Kidney (tissue), 14 donors: ENCODE results near the gene LYPD4. TPM values are rescaled to one million over a fixed set of nuclear protein-coding genes. Genes with fewer than 3 reads are reported as not detected.

Source experiments
- DNase-seq, 5 donors: peaks; one replicate each; pipeline ENCODE4 v3.0.0-alpha.2; 2013 to 2020
- FAIRE-seq: peaks from 2 replicates; lab custom pipeline; 2012; peaks lifted over from hg19 to GRCh38; lab: Jason Lieb, UNC
- H3K27ac ChIP-seq, 2 donors: one replicate each; pipeline ENCODE4 v1.7.0; 2013; ENCODE audit warnings: low read depth in 2 of 2, low read length in 2 of 2, inconsistent platforms in 1 of 2
- H3K27me3 ChIP-seq: one replicate; pipeline ENCODE4 v1.7.1; 2013; ENCODE audit warnings: low read length, inconsistent platforms; ENCODE audit not compliant: control insufficient read depth, insufficient read depth
- H3K36me3 ChIP-seq, 3 donors: one replicate each; pipeline versions ENCODE4 v1.7.0 to v1.7.1; 2013; ENCODE audit warnings: low read length in 3 of 3, control low read depth in 1 of 3, inconsistent platforms in 1 of 3; ENCODE audit not compliant: insufficient read depth in 3 of 3, control insufficient read depth in 2 of 3
- H3K4me1 ChIP-seq, 3 donors: one replicate each; pipeline versions ENCODE4 v1.7.0 to v1.7.1; 2013; ENCODE audit warnings: low read length in 3 of 3, inconsistent platforms in 1 of 3, low read depth in 1 of 3; ENCODE audit not compliant: control insufficient read depth in 2 of 3, insufficient read depth in 2 of 3
- H3K4me3 ChIP-seq, 3 donors: one replicate each; pipeline versions ENCODE4 v1.7.0 to v1.8.1; 2013; ENCODE audit warnings: low read length in 3 of 3, control low read depth in 1 of 3, inconsistent platforms in 1 of 3
- H3K9ac ChIP-seq, 3 donors: one replicate each; pipeline versions ENCODE4 v1.7.0 to v1.7.1; 2013; ENCODE audit warnings: low read length in 3 of 3, control low read depth in 1 of 3, inconsistent platforms in 1 of 3
- H3K9me3 ChIP-seq, 3 donors: one replicate each; pipeline versions ENCODE4 v1.7.0 to v1.7.1; 2013; ENCODE audit warnings: low read length in 3 of 3, control low read depth in 1 of 3, inconsistent platforms in 1 of 3; ENCODE audit not compliant: control insufficient read depth in 2 of 3, insufficient read depth in 1 of 3
- CTCF ChIP-seq: IDR thresholded peaks from 3 replicates; pipeline ENCODE4 v1.5.1; 2012; ENCODE audit warnings: mild to moderate bottlenecking, moderate library complexity, borderline replicate concordance; ENCODE audit not compliant: insufficient read depth; ENCODE audit errors: extremely low read depth
- intact Hi-C: fragments of 100-400 bp; cut with DNase I; formaldehyde crosslinking; loops from one replicate; pipeline ENCODE4 v1.11.1; 2022
- polyA plus RNA-seq: library from polyadenylated mRNA; stranded (reverse); fragments of 350-450 nt; fragmentation: Illumina TruSeq; extraction: RNeasy Lipid Tissue Mini Kit (QIAGEN cat#74804); gene quantifications from one replicate; pipeline ENCODE4 v1.2.3, GENCODE V29; 2014; ENCODE audit warnings: low read depth, low replicate concordance; ENCODE audit not compliant: insufficient read depth
- total RNA-seq: library from RNA; stranded (reverse); fragmentation: NEBNext Ultra II Directional; extraction: Animal tissue kit (Norgen Biotek cat#: 25700); gene quantifications from one replicate; pipeline ENCODE4 v1.2.1, GENCODE V29; 2021
- donor health status: control.
- donor health status: control.
- donor health status: control.
- donor health status: control.
- donor health status: control.
- donor health status: DM: yes; HTN: yes; CAD: no.
- donor health status: Normal renal cell carcinoma (clear cell type).

Gene LYPD4
- total and polyA plus RNA-seq, 2 donors from 2014 or later, result not detected

DNA sequence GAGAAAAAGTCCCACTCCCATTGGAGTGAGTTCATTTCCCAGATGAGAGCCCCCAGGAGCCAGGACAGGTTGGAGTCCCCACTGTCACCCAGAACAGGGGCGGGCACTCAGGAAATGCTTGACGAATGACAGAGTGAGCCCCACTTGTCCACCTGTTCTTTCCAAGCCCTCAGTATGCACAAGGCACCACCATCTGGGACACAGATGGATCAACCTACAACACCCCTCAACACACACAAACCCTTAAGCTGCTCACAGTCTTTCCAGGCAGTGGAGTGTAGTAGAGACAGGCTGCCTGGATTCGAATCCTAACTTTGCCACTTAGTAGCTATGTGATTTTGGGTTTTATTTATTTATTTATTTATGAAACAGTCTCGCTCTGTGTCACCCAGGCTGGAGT, 46.5 kb upstream of the LYPD4 start:
- Histone ChIP-seq H3K4me1 (peaks cover 0 to 4% (median 0%) of the 10 kb centered on the region in 3 donors), H3K9me3 (no peaks in the 10 kb centered on the region), H3K4me3 (no peak overlapping the region), H3K9ac (no peak overlapping the region), H3K36me3 (peaks cover 0 to 26% (median 13%) of the 10 kb centered on the region in 3 donors), H3K27me3 (no peaks in the 10 kb centered on the region), H3K27ac (no peak overlapping the region)
- DNase-seq (no peak), FAIRE-seq (no peak)
- TF ChIP-seq CTCF, result no peak
- intact Hi-C loops, result no loop called here

DNA sequence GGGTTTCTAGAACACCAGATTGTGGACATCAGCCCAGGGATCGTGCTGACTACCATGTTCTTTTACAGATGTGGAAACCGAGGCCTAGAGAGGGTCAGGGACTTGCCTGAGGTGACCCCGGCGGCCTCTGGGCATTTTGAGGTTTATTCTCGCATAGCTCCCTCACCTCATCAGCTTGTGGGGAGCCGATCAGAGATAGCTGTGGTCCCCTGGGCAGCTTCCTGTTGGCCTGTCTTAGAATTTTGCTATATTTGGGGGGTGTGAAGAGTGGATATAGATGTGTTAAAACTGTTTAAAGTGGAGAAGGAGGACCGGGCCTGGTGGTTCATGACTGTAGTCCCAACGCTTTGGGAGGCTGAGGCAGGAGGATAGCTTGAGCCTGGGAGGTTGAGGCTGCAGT, 45.4 kb upstream of the LYPD4 start:
- H3K27me3 ChIP-seq, result no peaks in the 10 kb centered on the region
- H3K4me3 ChIP-seq, result no peak overlapping the region
- H3K27ac ChIP-seq, result no peak overlapping the region
- no peak overlapping the region for H3K9ac ChIP-seq
- peaks cover 0 to 15% (median 9%) of the 10 kb centered on the region in 3 donors for H3K36me3 ChIP-seq
- no peaks in the 10 kb centered on the region for H3K9me3 ChIP-seq
- peaks cover 0 to 6% (median 2%) of the 10 kb centered on the region in 3 donors for H3K4me1 ChIP-seq
- TF ChIP-seq CTCF, result no peak
- DNase-seq, result no peak
- intact Hi-C loops, result no loop called here
- no peak for FAIRE-seq

DNA sequence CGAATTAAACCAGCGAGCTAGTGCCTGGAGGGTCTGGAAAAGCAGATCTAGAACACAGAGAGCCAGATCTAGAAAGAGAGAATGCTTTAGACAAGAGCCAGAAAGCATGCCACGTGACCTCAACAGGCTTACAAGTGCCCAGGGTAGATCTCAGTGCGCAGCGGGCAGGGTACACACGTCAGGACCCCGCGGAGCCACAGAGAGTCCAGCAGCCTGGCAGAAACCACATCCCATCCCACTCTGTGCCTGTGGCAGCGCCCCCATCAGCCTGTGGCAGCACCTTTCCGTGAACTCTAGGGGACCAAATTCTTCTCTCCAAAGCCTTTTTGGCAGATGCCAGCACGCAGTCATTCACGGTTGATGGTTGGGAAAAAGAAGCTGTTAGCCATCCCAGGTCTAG, 44.4 kb upstream of the LYPD4 start:
- intact Hi-C loops, result no loop called here
- no peak overlapping the region for H3K27ac ChIP-seq
- H3K4me3 ChIP-seq, result no peak overlapping the region
- H3K9ac ChIP-seq, result no peak overlapping the region
- FAIRE-seq (no peak), DNase-seq (no peak)
- no peak for TF ChIP-seq CTCF
- no peaks in the 10 kb centered on the region for H3K27me3 ChIP-seq
- no peaks in the 10 kb centered on the region for H3K9me3 ChIP-seq
- H3K36me3 ChIP-seq, result peaks cover 0 to 11% (median 9%) of the 10 kb centered on the region in 3 donors
- H3K4me1 ChIP-seq, result peaks cover 0 to 10% (median 6%) of the 10 kb centered on the region in 3 donors
